GM23338 (cell line): ENCODE data around the gene USP36. TPM values are rescaled to one million over a fixed set of nuclear protein-coding genes. Genes with fewer than 3 reads are reported as not detected.
A peak's percentile ranks its signal among the peaks of the same experiment; 100 is the strongest.

Source experiments
- ATAC-seq: fragments of 200-7000 bp; cut with Tn5 transposase; 3 replicates; pipeline ENCODE4 v1.9.1; 2020
- DNase-seq: peaks from one replicate; pipeline ENCODE4 v3.0.0-alpha.2; 2015; ENCODE audit warnings: low spot score
- H2AFZ ChIP-seq: fragments of 200-600 bp; sonication (generic); 2 replicates; pipeline ENCODE4 v1.8.0; 2016; ENCODE audit warnings: antibody characterized with exemption, mild to moderate bottlenecking, moderate library complexity
- H3F3A ChIP-seq: fragments of 200-600 bp; sonication (generic); replicated peaks from 2 replicates; pipeline ENCODE4 v1.8.0; 2017; ENCODE audit warnings: antibody characterized with exemption, mixed run types, low read depth
- H3K27ac ChIP-seq: fragments of 200-600 bp; sonication (generic); 2 replicates; pipeline ENCODE4 v1.6.1; 2016; ENCODE audit warnings: low read depth
- H3K27me3 ChIP-seq: fragments of 200-600 bp; sonication (generic); 2 replicates; pipeline ENCODE4 v1.8.0; 2016; ENCODE audit warnings: mild to moderate bottlenecking, mixed run types, moderate library complexity; ENCODE audit not compliant: insufficient read depth
- H3K36me3 ChIP-seq: fragments of 200-600 bp; sonication (generic); 2 replicates; pipeline ENCODE4 v1.8.0; 2016; ENCODE audit warnings: mild to moderate bottlenecking; ENCODE audit not compliant: insufficient read depth
- H3K4me1 ChIP-seq: fragments of 200-600 bp; sonication (generic); 2 replicates; pipeline ENCODE4 v1.8.0; 2016; ENCODE audit warnings: mild to moderate bottlenecking, moderate library complexity; ENCODE audit not compliant: insufficient read depth
- H3K4me2 ChIP-seq: fragments of 200-600 bp; sonication (generic); 2 replicates; pipeline ENCODE4 v1.7.1; 2017; ENCODE audit warnings: mixed run types
- H3K4me3 ChIP-seq: fragments of 200-600 bp; sonication (generic); 2 replicates; pipeline ENCODE4 v1.6.1; 2016; ENCODE audit warnings: mixed run types
- H3K79me2 ChIP-seq: fragments of 200-600 bp; sonication (generic); replicated peaks from 2 replicates; pipeline ENCODE4 v1.8.0; 2017; ENCODE audit warnings: mild to moderate bottlenecking; ENCODE audit not compliant: insufficient read depth
- H3K9me2 ChIP-seq: fragments of 200-600 bp; sonication (generic); 2 replicates; pipeline ENCODE4 v1.8.0; 2017; ENCODE audit not compliant: insufficient read depth
- H4K20me1 ChIP-seq: fragments of 200-600 bp; sonication (generic); replicated peaks from 2 replicates; pipeline ENCODE4 v1.8.0; 2017; ENCODE audit warnings: mild to moderate bottlenecking; ENCODE audit not compliant: insufficient read depth
- H3K27ac Mint-ChIP-seq: 2 replicates; pipeline ENCODE4 v1.8.0; 2020; ENCODE audit warnings: inconsistent platforms, mild to moderate bottlenecking, moderate library complexity, mixed read lengths
- H3K27me3 Mint-ChIP-seq: 3 replicates; pipeline ENCODE4 v1.8.0; 2022; ENCODE audit warnings: low read depth, mild to moderate bottlenecking, moderate library complexity, mixed read lengths, inconsistent platforms; ENCODE audit not compliant: insufficient read depth, poor library complexity
- H3K36me3 Mint-ChIP-seq: 3 replicates; pipeline ENCODE4 v1.8.0; 2021; ENCODE audit warnings: low read depth, mild to moderate bottlenecking, inconsistent platforms, moderate library complexity, mixed read lengths
- H3K4me1 Mint-ChIP-seq: 3 replicates; pipeline ENCODE4 v1.8.0; 2020; ENCODE audit warnings: mild to moderate bottlenecking, inconsistent platforms, mixed read lengths
- H3K4me3 Mint-ChIP-seq: 3 replicates; pipeline ENCODE4 v1.8.0; 2021; ENCODE audit warnings: moderate library complexity, mild to moderate bottlenecking, inconsistent platforms, mixed read lengths
- H3K9me3 Mint-ChIP-seq: 3 replicates; pipeline ENCODE4 v1.8.0; 2020; ENCODE audit warnings: moderate library complexity, mild to moderate bottlenecking, inconsistent platforms, mixed read lengths
- CREB1 ChIP-seq: fragments of 250-450 bp; sonication (Bioruptor Pico); IDR thresholded peaks from 2 replicates; pipeline ENCODE4 v1.5.0; 2020; ENCODE audit warnings: low read depth, mild to moderate bottlenecking, moderate library complexity
- EZH2 ChIP-seq: fragments of 200-600 bp; sonication (generic); IDR thresholded peaks from one replicate; pipeline ENCODE4 v1.8.0; 2017; ENCODE audit warnings: antibody characterized with exemption, mild to moderate bottlenecking, low read depth; ENCODE audit not compliant: unreplicated experiment
- EZH2phosphoT487 ChIP-seq: fragments of 200-600 bp; sonication (generic); IDR thresholded peaks from one replicate; pipeline ENCODE4 v1.8.1; 2018; ENCODE audit warnings: antibody characterized with exemption; ENCODE audit not compliant: unreplicated experiment
- JUNB ChIP-seq: IDR thresholded peaks from one replicate; pipeline ENCODE4 v1.6.1; 2016; ENCODE audit warnings: antibody characterized with exemption; ENCODE audit not compliant: unreplicated experiment
- NANOG ChIP-seq: IDR thresholded peaks from 2 replicates; pipeline ENCODE4 v1.6.1; 2016; ENCODE audit warnings: antibody characterized with exemption, borderline replicate concordance
- POLR2AphosphoS5 ChIP-seq: IDR thresholded peaks from 2 replicates; pipeline ENCODE4 v1.6.1; 2016; ENCODE audit warnings: antibody characterized with exemption, low read depth
- STAT1 ChIP-seq: IDR thresholded peaks from one replicate; pipeline ENCODE4 v1.6.1; 2016; ENCODE audit warnings: antibody characterized with exemption; ENCODE audit not compliant: unreplicated experiment
- ZNF114 ChIP-seq: fragments of 250-450 bp; sonication (Bioruptor Pico); IDR thresholded peaks from 2 replicates; pipeline ENCODE4 v1.5.0; 2020; ENCODE audit warnings: mild to moderate bottlenecking, moderate library complexity
- ZNF331 ChIP-seq: fragments of 250-450 bp; sonication (Bioruptor Pico); IDR thresholded peaks from 2 replicates; pipeline ENCODE4 v1.5.0; 2020; ENCODE audit warnings: low read depth, mild to moderate bottlenecking, moderate library complexity
- polyA plus RNA-seq: library from polyadenylated mRNA; unstranded; fragments of >200 nt; fragmentation: Nextera tagmentation; extraction: Ambion mirVana; gene quantifications from 2 replicates; pipeline ENCODE4 v1.2.1, GENCODE V29; 2016
- total RNA-seq: library from RNA; depleted of rRNA; stranded (reverse); fragments of >200 nt; shearing (Covaris generic); gene quantifications from 2 replicates; pipeline ENCODE4 v1.2.3, GENCODE V29; 2014
- TF ChIP-seq, protein P1 (sequence below): IDR thresholded peaks from one replicate; pipeline ENCODE4 v1.6.1; 2018; ENCODE audit warnings: antibody characterized with exemption; ENCODE audit not compliant: unreplicated experiment
- TF ChIP-seq, protein P2 (sequence below), 2 experiments: fragments of 200-600 bp in 1 of 2; sonication (generic) in 1 of 2; conservative IDR thresholded peaks; 2 replicates each; pipeline versions ENCODE4 v1.5.1 to v1.6.1; 2016 to 2017; ENCODE audit warnings: antibody characterized with exemption in 2 of 2, low read depth in 2 of 2, mild to moderate bottlenecking in 2 of 2, moderate library complexity in 1 of 2
- TF ChIP-seq, protein P3 (sequence below): IDR thresholded peaks from 2 replicates; pipeline ENCODE4 v1.6.1; 2016; ENCODE audit warnings: antibody characterized with exemption
- TF ChIP-seq, protein P4 (sequence below): fragments of 250-450 bp; sonication (Bioruptor Pico); IDR thresholded peaks from 2 replicates; pipeline ENCODE4 v1.5.0; 2020; ENCODE audit warnings: mild to moderate bottlenecking, moderate library complexity

Gene USP36
- total and polyA plus RNA-seq, 2 experiments from 2014 or later: 36.2 to 55.5 TPM

DNA sequence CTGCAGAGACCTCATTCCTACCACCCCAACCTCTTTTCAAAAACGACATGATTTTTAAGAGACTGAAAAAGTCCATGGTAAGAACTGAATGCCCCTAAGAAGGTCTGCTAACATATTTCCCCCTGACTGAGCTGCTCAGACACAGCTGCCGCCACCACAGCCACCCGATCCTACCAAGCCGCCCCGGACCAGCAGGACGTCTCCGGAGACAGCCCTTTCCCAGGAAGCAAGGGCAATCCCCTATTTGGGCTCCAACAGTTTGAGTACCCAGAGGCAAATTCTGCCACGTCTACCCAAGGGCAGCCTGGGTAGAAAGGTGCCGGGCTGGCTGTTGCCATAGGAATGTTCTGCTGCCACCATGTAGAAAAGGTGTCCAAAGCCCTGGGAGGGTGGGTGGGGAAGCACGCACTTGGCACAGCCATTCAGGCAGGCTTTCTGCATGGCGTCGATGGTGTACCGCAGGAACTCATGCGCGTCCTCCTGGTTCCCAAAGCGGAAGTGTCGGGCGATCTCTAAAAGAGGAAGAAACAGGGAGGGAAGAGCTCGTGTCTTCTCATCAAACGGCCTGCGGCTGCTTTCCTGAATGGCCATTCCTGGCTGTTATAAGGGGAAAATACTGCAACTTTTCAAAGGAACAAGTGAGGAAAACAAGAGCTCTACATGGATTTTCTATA, 13.6 kb downstream of the USP36 start:
- ATAC-seq (no peak), DNase-seq (no peak)
- Histone ChIP-seq H3F3A (no peaks in the 10 kb centered on the region), H3K9me2 (no peaks in the 10 kb centered on the region), H3K27me3 (no peaks in the 10 kb centered on the region), H3K4me2 (no peak overlapping the region), H4K20me1 (peaks cover 51% of the 10 kb centered on the region), H3K4me3 (no peak overlapping the region), H3K36me3 (peaks cover 48% of the 10 kb centered on the region), H3K4me1 (no peaks in the 10 kb centered on the region), H2AFZ (no peak overlapping the region), H3K27ac (0 out of 2 replicates have a peak overlapping the region, but pooled peaks have one; percentile 50), H3K79me2 (peaks cover 40% of the 10 kb centered on the region)
- Mint-ChIP-seq H3K4me3 (no peak overlapping the region), H3K27me3 (peaks cover 1% of the 10 kb centered on the region), H3K27ac (no peak overlapping the region), H3K4me1 (no peaks in the 10 kb centered on the region), H3K9me3 (no peaks in the 10 kb centered on the region; the same call in 2 of the 3 replicates), H3K36me3 (peaks cover 88% of the 10 kb centered on the region)
- TF ChIP-seq ZNF331 (CRISPR knock-in tag): no peak
- TF ChIP-seq, protein P1, sequence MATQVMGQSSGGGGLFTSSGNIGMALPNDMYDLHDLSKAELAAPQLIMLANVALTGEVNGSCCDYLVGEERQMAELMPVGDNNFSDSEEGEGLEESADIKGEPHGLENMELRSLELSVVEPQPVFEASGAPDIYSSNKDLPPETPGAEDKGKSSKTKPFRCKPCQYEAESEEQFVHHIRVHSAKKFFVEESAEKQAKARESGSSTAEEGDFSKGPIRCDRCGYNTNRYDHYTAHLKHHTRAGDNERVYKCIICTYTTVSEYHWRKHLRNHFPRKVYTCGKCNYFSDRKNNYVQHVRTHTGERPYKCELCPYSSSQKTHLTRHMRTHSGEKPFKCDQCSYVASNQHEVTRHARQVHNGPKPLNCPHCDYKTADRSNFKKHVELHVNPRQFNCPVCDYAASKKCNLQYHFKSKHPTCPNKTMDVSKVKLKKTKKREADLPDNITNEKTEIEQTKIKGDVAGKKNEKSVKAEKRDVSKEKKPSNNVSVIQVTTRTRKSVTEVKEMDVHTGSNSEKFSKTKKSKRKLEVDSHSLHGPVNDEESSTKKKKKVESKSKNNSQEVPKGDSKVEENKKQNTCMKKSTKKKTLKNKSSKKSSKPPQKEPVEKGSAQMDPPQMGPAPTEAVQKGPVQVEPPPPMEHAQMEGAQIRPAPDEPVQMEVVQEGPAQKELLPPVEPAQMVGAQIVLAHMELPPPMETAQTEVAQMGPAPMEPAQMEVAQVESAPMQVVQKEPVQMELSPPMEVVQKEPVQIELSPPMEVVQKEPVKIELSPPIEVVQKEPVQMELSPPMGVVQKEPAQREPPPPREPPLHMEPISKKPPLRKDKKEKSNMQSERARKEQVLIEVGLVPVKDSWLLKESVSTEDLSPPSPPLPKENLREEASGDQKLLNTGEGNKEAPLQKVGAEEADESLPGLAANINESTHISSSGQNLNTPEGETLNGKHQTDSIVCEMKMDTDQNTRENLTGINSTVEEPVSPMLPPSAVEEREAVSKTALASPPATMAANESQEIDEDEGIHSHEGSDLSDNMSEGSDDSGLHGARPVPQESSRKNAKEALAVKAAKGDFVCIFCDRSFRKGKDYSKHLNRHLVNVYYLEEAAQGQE: no peak
- no peak for TF ChIP-seq CREB1 (CRISPR knock-in tag)
- TF ChIP-seq JUNB: no peak
- TF ChIP-seq EZH2phosphoT487: no peak
- no peak for TF ChIP-seq ZNF114 (CRISPR knock-in tag)
- TF ChIP-seq, protein P2, sequence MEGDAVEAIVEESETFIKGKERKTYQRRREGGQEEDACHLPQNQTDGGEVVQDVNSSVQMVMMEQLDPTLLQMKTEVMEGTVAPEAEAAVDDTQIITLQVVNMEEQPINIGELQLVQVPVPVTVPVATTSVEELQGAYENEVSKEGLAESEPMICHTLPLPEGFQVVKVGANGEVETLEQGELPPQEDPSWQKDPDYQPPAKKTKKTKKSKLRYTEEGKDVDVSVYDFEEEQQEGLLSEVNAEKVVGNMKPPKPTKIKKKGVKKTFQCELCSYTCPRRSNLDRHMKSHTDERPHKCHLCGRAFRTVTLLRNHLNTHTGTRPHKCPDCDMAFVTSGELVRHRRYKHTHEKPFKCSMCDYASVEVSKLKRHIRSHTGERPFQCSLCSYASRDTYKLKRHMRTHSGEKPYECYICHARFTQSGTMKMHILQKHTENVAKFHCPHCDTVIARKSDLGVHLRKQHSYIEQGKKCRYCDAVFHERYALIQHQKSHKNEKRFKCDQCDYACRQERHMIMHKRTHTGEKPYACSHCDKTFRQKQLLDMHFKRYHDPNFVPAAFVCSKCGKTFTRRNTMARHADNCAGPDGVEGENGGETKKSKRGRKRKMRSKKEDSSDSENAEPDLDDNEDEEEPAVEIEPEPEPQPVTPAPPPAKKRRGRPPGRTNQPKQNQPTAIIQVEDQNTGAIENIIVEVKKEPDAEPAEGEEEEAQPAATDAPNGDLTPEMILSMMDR (conservative IDR thresholded peaks at IDR 0.05; ENCODE audit: low read depth in 2 of 2): no peak
- TF ChIP-seq, protein P3, sequence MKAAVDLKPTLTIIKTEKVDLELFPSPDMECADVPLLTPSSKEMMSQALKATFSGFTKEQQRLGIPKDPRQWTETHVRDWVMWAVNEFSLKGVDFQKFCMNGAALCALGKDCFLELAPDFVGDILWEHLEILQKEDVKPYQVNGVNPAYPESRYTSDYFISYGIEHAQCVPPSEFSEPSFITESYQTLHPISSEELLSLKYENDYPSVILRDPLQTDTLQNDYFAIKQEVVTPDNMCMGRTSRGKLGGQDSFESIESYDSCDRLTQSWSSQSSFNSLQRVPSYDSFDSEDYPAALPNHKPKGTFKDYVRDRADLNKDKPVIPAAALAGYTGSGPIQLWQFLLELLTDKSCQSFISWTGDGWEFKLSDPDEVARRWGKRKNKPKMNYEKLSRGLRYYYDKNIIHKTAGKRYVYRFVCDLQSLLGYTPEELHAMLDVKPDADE: no peak
- TF ChIP-seq, protein P4, sequence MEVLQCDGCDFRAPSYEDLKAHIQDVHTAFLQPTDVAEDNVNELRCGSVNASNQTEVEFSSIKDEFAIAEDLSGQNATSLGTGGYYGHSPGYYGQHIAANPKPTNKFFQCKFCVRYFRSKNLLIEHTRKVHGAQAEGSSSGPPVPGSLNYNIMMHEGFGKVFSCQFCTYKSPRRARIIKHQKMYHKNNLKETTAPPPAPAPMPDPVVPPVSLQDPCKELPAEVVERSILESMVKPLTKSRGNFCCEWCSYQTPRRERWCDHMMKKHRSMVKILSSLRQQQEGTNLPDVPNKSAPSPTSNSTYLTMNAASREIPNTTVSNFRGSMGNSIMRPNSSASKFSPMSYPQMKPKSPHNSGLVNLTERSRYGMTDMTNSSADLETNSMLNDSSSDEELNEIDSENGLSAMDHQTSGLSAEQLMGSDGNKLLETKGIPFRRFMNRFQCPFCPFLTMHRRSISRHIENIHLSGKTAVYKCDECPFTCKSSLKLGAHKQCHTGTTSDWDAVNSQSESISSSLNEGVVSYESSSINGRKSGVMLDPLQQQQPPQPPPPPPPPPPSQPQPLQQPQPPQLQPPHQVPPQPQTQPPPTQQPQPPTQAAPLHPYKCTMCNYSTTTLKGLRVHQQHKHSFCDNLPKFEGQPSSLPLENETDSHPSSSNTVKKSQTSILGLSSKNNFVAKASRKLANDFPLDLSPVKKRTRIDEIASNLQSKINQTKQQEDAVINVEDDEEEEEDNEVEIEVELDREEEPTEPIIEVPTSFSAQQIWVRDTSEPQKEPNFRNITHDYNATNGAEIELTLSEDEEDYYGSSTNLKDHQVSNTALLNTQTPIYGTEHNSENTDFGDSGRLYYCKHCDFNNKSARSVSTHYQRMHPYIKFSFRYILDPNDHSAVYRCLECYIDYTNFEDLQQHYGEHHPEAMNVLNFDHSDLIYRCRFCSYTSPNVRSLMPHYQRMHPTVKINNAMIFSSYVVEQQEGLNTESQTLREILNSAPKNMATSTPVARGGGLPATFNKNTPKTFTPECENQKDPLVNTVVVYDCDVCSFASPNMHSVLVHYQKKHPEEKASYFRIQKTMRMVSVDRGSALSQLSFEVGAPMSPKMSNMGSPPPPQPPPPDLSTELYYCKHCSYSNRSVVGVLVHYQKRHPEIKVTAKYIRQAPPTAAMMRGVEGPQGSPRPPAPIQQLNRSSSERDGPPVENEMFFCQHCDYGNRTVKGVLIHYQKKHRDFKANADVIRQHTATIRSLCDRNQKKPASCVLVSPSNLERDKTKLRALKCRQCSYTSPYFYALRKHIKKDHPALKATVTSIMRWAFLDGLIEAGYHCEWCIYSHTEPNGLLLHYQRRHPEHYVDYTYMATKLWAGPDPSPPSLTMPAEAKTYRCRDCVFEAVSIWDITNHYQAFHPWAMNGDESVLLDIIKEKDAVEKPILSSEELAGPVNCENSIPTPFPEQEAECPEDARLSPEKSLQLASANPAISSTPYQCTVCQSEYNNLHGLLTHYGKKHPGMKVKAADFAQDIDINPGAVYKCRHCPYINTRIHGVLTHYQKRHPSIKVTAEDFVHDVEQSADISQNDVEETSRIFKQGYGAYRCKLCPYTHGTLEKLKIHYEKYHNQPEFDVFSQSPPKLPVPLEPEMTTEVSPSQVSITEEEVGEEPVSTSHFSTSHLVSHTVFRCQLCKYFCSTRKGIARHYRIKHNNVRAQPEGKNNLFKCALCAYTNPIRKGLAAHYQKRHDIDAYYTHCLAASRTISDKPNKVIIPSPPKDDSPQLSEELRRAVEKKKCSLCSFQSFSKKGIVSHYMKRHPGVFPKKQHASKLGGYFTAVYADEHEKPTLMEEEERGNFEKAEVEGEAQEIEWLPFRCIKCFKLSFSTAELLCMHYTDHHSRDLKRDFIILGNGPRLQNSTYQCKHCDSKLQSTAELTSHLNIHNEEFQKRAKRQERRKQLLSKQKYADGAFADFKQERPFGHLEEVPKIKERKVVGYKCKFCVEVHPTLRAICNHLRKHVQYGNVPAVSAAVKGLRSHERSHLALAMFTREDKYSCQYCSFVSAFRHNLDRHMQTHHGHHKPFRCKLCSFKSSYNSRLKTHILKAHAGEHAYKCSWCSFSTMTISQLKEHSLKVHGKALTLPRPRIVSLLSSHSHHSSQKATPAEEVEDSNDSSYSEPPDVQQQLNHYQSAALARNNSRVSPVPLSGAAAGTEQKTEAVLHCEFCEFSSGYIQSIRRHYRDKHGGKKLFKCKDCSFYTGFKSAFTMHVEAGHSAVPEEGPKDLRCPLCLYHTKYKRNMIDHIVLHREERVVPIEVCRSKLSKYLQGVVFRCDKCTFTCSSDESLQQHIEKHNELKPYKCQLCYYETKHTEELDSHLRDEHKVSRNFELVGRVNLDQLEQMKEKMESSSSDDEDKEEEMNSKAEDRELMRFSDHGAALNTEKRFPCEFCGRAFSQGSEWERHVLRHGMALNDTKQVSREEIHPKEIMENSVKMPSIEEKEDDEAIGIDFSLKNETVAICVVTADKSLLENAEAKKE (CRISPR knock-in tag): no peak
- no peak for TF ChIP-seq NANOG
- no peak for TF ChIP-seq POLR2AphosphoS5
- no peak for TF ChIP-seq EZH2
- no peak for TF ChIP-seq STAT1
